ENCODE data around the gene USP17L11. TPM values are rescaled to one million over a fixed set of nuclear protein-coding genes. Genes with fewer than 3 reads are reported as not detected.

Gene USP17L11
- total RNA-seq, 1 experiment from 2014 or later = not detected

Other genes with a start within 250 kb of the USP17L11 start
- gene FAM90A26, start 45.0 kb upstream of the USP17L11 start, total RNA-seq (2021) = not detected in 2 replicates
- gene USP17L10, start 4.7 kb upstream of the USP17L11 start, total RNA-seq (2021) = not detected in 2 replicates
- gene USP17L12, start 4.7 kb downstream of the USP17L11 start, total RNA-seq (2021) = not detected in 2 replicates
- not detected in 2 replicates for gene USP17L13, start 9.5 kb downstream of the USP17L11 start, total RNA-seq (2021)
- gene USP17L15, start 19.0 kb downstream of the USP17L11 start, total RNA-seq (2021) = not detected in 2 replicates
- not detected in 2 replicates for gene USP17L17, start 28.5 kb downstream of the USP17L11 start, total RNA-seq (2021)
- gene USP17L18, start 33.2 kb downstream of the USP17L11 start, total RNA-seq (2021) = not detected in 2 replicates
- gene USP17L19, start 38.0 kb downstream of the USP17L11 start, total RNA-seq (2021) = not detected in 2 replicates
- gene USP17L20, start 42.7 kb downstream of the USP17L11 start, total RNA-seq (2021) = not detected in 2 replicates
- not detected in 2 replicates for gene USP17L21, start 47.5 kb downstream of the USP17L11 start, total RNA-seq (2021)
- gene USP17L22, start 52.2 kb downstream of the USP17L11 start, total RNA-seq (2021) = not detected in 2 replicates
- not detected in 2 replicates for gene USP17L24, start 109.8 kb downstream of the USP17L11 start, total RNA-seq (2021)
- gene USP17L25, start 114.5 kb downstream of the USP17L11 start, total RNA-seq (2021) = not detected in 2 replicates
- not detected in 2 replicates for gene USP17L26, start 119.3 kb downstream of the USP17L11 start, total RNA-seq (2021)
- not detected in 2 replicates for gene USP17L5, start 124.0 kb downstream of the USP17L11 start, total RNA-seq (2021)
- not detected in 2 replicates for gene USP17L27, start 128.7 kb downstream of the USP17L11 start, total RNA-seq (2021)
- gene USP17L28, start 133.5 kb downstream of the USP17L11 start, total RNA-seq (2021) = not detected in 2 replicates
- not detected in 2 replicates for gene USP17L29, start 138.2 kb downstream of the USP17L11 start, total RNA-seq (2021)
- not detected in 2 replicates for gene USP17L30, start 147.7 kb downstream of the USP17L11 start, total RNA-seq (2021)
- gene DEFB131A, start 229.0 kb downstream of the USP17L11 start, total RNA-seq (2021) = not detected in 2 replicates

All from A673 (cell line).